Caco-2 (cell line): ENCODE measurements around the gene EXOC1L. TPM values are rescaled to one million over a fixed set of nuclear protein-coding genes. Genes with fewer than 3 reads are reported as not detected.

Source experiments
- BruUV-seq: library from RNA; stranded (reverse); fragments of 400-500 nt; replicated peaks from 2 replicates; lab custom pipeline; 2021; lab: Mats Ljungman, UMichigan
- CTCF ChIA-PET: fragments of 300-600 bp; sonication (Branson Sonifier 250); formaldehyde crosslinking; loops from one replicate; lab custom pipeline; 2022; ENCODE audit warnings: antibody characterized with exemption; lab: Charles Lee
- POLR2A ChIA-PET: fragments of 300-600 bp; sonication (Branson Sonifier 250); formaldehyde crosslinking; loops from one replicate; lab custom pipeline; 2022; ENCODE audit warnings: antibody characterized with exemption; lab: Charles Lee
- DNase-seq, 2 experiments: peaks; one replicate each; pipeline versions ENCODE4 v3.0.0 to v3.0.0-alpha.2; 2020 to 2022
- H3K27me3 ChIP-seq: replicated peaks from 2 replicates; pipeline ENCODE4 v1.6.0; 2011; ENCODE audit warnings: low read length; ENCODE audit not compliant: control insufficient read depth, insufficient read depth
- H3K36me3 ChIP-seq: 2 replicates; pipeline ENCODE4 v1.5.1; 2011; ENCODE audit warnings: low read length; ENCODE audit not compliant: control insufficient read depth, insufficient read depth
- H3K4me1 ChIP-seq: fragments of 250-450 bp; sonication (Bioruptor Pico); 2 replicates; pipeline ENCODE4 v1.5.1; 2020; ENCODE audit warnings: mild to moderate bottlenecking
- H3K4me3 ChIP-seq: 2 replicates; pipeline ENCODE4 v1.5.1; 2011; ENCODE audit warnings: low read depth, mild to moderate bottlenecking, control low read depth, low read length
- H3K9me3 ChIP-seq: fragments of 250-450 bp; sonication (Bioruptor Pico); 2 replicates; pipeline ENCODE4 v1.5.1; 2020; ENCODE audit warnings: mild to moderate bottlenecking, moderate library complexity
- H3K27ac Mint-ChIP-seq: one replicate; pipeline ENCODE4 v1.8.0; 2022; ENCODE audit warnings: mixed read lengths; ENCODE audit not compliant: unreplicated experiment
- H3K27me3 Mint-ChIP-seq: one replicate; pipeline ENCODE4 v1.8.0; 2022; ENCODE audit warnings: mixed read lengths; ENCODE audit not compliant: insufficient read depth, unreplicated experiment
- H3K36me3 Mint-ChIP-seq: one replicate; pipeline ENCODE4 v1.8.0; 2022; ENCODE audit warnings: mild to moderate bottlenecking, mixed read lengths; ENCODE audit not compliant: insufficient read depth, unreplicated experiment
- H3K4me1 Mint-ChIP-seq: one replicate; pipeline ENCODE4 v1.8.0; 2022; ENCODE audit warnings: low read depth, mixed read lengths; ENCODE audit not compliant: unreplicated experiment
- H3K4me3 Mint-ChIP-seq: one replicate; pipeline ENCODE4 v1.8.0; 2022; ENCODE audit warnings: mild to moderate bottlenecking, moderate library complexity, mixed read lengths; ENCODE audit not compliant: unreplicated experiment
- H3K9me3 Mint-ChIP-seq: one replicate; pipeline ENCODE4 v1.8.0; 2022; ENCODE audit warnings: mixed read lengths; ENCODE audit not compliant: unreplicated experiment
- intact Hi-C: fragments of 100-400 bp; cut with micrococcal nuclease; formaldehyde crosslinking; loops from one replicate; pipeline ENCODE4 v1.10.0; 2022; ENCODE audit not compliant: unreplicated experiment
- total RNA-seq: library from RNA; stranded (reverse); gene quantifications from 2 replicates; pipeline ENCODE4 v1.2.3, GENCODE V29; 2022
- TF ChIP-seq, protein P1 (sequence below), 2 experiments: fragments of 200-600 bp in 1 of 2; IDR thresholded peaks; 1 replicate in 1 of 2; 2 replicates in 1 of 2; pipeline versions ENCODE4 v1.5.1 to v1.8.0; 2011 to 2022; ENCODE audit warnings: antibody characterized with exemption in 1 of 2, control low read depth in 1 of 2, inconsistent platforms in 1 of 2, low read depth in 1 of 2, low read length in 1 of 2, mild to moderate bottlenecking in 1 of 2, moderate library complexity in 1 of 2; ENCODE audit not compliant: insufficient read depth in 1 of 2, severe bottlenecking in 1 of 2, unreplicated experiment in 1 of 2

EXOC1L gene
- total RNA-seq, 1 experiment from 2014 or later: not detected

DNA sequence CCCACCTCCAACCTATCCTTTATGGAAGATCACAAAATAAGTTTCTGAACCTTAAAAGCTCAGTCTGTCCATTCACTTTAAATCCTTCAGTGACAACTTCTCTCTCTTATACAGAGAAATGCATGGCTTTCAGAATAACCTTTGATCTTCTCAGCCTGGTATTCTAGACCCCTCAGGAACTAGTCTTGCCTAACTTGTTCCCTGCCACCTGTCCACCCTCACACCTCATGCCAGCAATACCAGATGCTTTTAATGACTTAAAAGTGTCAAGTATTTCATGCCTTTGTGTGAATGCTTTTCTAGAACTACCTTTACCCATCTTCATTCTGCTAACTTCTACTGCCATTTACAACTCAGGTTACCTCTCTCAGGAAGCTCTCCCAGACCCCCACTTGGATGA, 7.4 kb downstream of the EXOC1L start:
- Mint-ChIP-seq H3K27me3 (peaks cover 15% of the 10 kb centered on the region), H3K36me3 (no peaks in the 10 kb centered on the region), H3K4me1 (no peaks in the 10 kb centered on the region), H3K9me3 (no peaks in the 10 kb centered on the region), H3K27ac (no peak overlapping the region), H3K4me3 (no peak overlapping the region)
- TF ChIP-seq, protein P1, sequence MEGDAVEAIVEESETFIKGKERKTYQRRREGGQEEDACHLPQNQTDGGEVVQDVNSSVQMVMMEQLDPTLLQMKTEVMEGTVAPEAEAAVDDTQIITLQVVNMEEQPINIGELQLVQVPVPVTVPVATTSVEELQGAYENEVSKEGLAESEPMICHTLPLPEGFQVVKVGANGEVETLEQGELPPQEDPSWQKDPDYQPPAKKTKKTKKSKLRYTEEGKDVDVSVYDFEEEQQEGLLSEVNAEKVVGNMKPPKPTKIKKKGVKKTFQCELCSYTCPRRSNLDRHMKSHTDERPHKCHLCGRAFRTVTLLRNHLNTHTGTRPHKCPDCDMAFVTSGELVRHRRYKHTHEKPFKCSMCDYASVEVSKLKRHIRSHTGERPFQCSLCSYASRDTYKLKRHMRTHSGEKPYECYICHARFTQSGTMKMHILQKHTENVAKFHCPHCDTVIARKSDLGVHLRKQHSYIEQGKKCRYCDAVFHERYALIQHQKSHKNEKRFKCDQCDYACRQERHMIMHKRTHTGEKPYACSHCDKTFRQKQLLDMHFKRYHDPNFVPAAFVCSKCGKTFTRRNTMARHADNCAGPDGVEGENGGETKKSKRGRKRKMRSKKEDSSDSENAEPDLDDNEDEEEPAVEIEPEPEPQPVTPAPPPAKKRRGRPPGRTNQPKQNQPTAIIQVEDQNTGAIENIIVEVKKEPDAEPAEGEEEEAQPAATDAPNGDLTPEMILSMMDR (IDR thresholded peaks at IDR 0.05; ENCODE audit: insufficient read depth in 1 of 2, low read depth in 1 of 2, low read length in 1 of 2, severe bottlenecking in 1 of 2, unreplicated experiment in 1 of 2): no peak
- POLR2A ChIA-PET: no interaction called here
- no peak for DNase-seq
- no peaks in the 10 kb centered on the region for H3K27me3 ChIP-seq
- no TSS peak for BruUV-seq
- CTCF ChIA-PET: no interaction called here
- no peak overlapping the region for H3K4me3 ChIP-seq
- H3K9me3 ChIP-seq: no peaks in the 10 kb centered on the region
- no peaks in the 10 kb centered on the region for H3K4me1 ChIP-seq
- intact Hi-C loops: no loop called here
- no peaks in the 10 kb centered on the region for H3K36me3 ChIP-seq

DNA sequence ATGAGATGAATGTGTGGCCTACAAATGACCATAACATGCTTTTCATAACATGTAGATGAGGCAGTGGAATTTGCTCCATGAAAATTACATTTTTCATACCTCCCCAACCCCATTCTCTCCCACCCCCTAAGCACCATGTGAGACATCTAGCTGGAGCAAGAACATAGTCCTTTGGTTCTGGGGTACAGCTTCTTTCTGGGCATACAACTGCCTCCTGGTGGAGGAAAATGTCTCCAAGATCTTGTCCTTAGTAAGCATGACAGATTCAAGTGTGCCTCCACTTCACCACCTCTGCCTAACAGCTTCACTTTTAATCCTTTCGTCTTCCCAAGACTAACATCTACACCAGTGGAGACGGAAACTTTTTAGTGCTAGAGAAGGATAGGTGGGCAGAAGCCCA, 8.0 kb downstream of the EXOC1L start:
- TF ChIP-seq, protein P1 (IDR thresholded peaks at IDR 0.05; ENCODE audit: insufficient read depth in 1 of 2, low read depth in 1 of 2, low read length in 1 of 2, severe bottlenecking in 1 of 2, unreplicated experiment in 1 of 2): no peak
- no peaks in the 10 kb centered on the region for H3K9me3 ChIP-seq

DNA sequence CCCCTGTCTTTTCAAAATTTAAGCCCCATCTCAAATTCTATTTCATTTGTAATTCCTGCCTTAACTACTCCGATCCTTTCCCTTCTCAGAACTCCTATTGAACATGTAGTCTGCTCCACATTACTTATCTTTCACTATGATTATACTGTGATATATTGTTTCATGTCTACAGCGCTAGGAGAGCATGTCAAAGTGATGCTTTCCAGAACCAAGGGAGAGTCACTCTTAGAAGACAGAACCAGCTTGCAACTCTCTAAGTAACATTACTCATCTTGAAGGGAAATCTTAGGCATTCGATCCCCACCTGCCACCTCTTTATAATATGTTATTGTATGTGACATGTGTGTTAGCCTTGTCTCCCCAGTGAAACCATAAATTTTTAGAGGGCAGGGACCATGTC, 10.5 kb downstream of the EXOC1L start:
- H3K4me1 ChIP-seq: no peaks in the 10 kb centered on the region
- H3K36me3 ChIP-seq: no peaks in the 10 kb centered on the region
- H3K4me1 Mint-ChIP-seq: no peaks in the 10 kb centered on the region
- no peaks in the 10 kb centered on the region for H3K36me3 Mint-ChIP-seq
- no peak for DNase-seq
- peaks cover 20% of the 10 kb centered on the region for H3K27me3 Mint-ChIP-seq
- H3K4me3 ChIP-seq: no peak overlapping the region
- CTCF ChIA-PET: no interaction called here
- no TSS peak for BruUV-seq
- no peaks in the 10 kb centered on the region for H3K9me3 ChIP-seq
- H3K4me3 Mint-ChIP-seq: no peak overlapping the region
- no peak overlapping the region for H3K27ac Mint-ChIP-seq
- TF ChIP-seq, protein P1 (IDR thresholded peaks at IDR 0.05; ENCODE audit: insufficient read depth in 1 of 2, low read depth in 1 of 2, low read length in 1 of 2, severe bottlenecking in 1 of 2, unreplicated experiment in 1 of 2): no peak
- no peaks in the 10 kb centered on the region for H3K9me3 Mint-ChIP-seq
- POLR2A ChIA-PET: no interaction called here
- intact Hi-C loops: no loop called here
- no peaks in the 10 kb centered on the region for H3K27me3 ChIP-seq

More for the DNA sequence above, 8.0 kb downstream of the EXOC1L start:
- H3K36me3 ChIP-seq: no peaks in the 10 kb centered on the region
- H3K27me3 ChIP-seq: no peaks in the 10 kb centered on the region
- no peaks in the 10 kb centered on the region for H3K9me3 Mint-ChIP-seq
- H3K4me3 Mint-ChIP-seq: no peak overlapping the region
- H3K27ac Mint-ChIP-seq: no peak overlapping the region
- no TSS peak for BruUV-seq
- no peak for DNase-seq
- H3K4me3 ChIP-seq: no peak overlapping the region
- H3K27me3 Mint-ChIP-seq: peaks cover 15% of the 10 kb centered on the region
- no peaks in the 10 kb centered on the region for H3K4me1 Mint-ChIP-seq
- ChIA-PET CTCF (no interaction called here), POLR2A (no interaction called here)
- no peaks in the 10 kb centered on the region for H3K4me1 ChIP-seq
- H3K36me3 Mint-ChIP-seq: no peaks in the 10 kb centered on the region
- intact Hi-C loops: no loop called here
